Stimulated activated CD4-positive, alpha-beta T cell treated with anti-CD3 and anti-CD28 coated beads, Interleukin-2, amount 100 ng/mL, for 24 hours (primary cell): ENCODE data around the gene PARP12.

Source experiments
- DNase-seq, 2 donors: peaks; one replicate each; pipeline ENCODE4 v3.0.0-alpha.2; 2020

Gene PARP12

DNA sequence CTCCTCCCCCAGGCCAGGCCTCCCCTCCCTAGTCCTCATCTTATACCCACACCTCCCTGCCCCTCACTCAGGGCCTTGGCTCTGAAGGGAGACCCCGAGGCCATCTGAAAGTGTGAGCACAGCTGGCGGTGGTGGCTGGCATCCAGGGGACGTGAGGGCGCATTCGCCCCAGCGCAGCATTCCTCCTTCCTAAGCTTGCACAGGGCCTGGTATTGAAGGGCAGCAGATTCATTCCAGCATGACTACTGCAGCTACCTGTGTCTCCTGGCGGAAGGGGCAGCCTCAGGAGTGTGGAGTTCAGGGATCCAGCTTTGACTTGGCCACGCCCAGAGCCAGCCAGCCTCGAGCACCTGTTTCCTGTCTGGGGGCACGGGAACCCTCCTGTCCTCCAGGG lies 72.6 kb downstream of the PARP12 start:
- DNase-seq: no peak

DNA sequence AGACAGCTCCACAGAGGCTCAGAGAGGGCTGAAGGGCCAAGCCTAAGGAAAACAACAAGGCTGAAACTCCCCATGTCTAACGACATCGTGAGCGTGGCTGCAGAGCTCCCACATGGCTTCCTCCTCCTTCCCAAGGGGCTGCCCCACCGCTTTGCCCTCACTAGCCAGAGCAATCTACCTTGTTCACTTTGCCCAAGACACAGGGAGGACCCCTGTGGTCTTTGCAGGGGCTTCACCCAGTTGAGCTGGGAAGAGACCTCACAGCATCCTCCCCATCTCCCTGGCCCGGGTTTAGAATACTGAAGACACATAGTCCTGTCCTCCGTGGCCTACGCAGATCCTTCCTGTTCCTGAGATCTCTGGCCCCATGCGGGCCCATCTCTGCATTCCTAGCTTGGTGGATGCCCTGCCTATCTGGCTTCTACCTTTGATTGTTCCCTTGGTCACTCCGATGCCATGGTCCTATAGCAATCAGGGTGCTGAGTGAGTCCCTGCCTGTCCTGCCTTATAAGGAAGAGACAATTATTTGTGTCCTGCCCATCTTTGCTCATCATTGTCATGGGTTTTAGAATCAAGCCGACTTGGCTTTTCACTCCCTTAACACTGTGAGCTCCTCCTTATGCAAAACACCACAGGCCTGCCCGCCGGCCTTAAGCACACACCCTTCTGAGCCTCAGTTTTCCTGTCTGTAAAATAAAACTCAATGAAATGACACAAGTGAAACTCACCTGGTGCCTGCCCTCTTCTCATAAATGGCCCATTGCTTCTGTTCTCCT lies 73.2 kb downstream of the PARP12 start:
- no peak for DNase-seq

DNA sequence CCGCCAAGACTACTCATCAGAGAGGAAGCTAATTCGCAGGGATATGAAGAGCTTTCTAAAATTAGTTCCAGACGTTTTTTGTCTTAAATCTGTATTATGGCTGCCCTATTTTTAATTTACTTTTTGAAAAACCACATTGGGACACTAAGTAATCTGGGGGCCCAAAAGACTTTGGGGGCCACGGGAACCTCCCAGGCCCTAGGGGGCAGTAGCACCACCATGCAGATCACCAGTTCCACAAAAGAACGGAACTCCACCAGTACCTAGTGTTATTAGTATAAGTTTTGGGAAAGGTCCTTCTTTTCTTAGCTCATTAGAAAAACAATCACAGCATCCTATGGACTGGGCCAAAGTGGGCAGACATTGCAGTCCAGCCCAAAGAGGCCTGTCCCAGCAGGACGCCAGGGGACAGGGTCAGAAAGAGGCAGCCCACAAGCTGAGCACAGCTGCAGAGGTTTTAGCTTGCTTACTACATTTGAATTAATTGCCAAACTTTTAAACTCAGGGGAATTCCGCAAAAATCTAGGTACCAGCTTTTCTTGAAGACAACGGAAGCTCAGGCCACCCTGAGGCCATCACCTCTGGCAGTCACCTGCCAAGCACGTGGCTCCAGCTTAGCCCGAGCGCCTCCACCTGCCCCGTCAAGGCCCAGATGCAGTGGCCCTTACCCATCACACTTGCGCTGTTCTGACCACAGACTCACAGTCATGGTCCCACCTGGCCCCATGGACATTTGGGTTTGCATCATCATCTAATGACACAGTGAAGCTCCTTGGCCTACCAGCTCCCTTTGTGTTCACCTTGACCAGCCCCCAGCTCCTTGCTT lies 74.8 kb downstream of the PARP12 start:
- no peak for DNase-seq

DNA sequence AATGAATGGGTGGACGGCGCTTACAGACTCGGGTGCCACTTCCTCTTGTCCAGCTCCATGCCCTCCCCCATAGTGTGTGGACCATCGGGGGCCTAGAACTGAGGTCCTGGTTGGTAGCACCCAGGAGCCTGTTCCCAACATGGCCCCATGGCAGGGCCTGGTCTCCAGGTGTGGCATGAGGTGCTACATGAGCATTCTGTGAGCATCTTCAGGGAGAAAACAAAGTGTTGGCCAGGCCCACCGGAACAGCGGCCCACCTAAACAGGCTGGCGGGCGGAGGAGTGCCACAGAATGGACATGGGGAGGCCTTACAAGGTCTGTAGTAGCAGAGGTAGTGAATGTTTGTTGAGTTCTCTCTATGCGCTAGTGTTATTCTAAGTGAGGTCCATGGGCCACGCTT lies 76.9 kb downstream of the PARP12 start:
- no peak for DNase-seq

DNA sequence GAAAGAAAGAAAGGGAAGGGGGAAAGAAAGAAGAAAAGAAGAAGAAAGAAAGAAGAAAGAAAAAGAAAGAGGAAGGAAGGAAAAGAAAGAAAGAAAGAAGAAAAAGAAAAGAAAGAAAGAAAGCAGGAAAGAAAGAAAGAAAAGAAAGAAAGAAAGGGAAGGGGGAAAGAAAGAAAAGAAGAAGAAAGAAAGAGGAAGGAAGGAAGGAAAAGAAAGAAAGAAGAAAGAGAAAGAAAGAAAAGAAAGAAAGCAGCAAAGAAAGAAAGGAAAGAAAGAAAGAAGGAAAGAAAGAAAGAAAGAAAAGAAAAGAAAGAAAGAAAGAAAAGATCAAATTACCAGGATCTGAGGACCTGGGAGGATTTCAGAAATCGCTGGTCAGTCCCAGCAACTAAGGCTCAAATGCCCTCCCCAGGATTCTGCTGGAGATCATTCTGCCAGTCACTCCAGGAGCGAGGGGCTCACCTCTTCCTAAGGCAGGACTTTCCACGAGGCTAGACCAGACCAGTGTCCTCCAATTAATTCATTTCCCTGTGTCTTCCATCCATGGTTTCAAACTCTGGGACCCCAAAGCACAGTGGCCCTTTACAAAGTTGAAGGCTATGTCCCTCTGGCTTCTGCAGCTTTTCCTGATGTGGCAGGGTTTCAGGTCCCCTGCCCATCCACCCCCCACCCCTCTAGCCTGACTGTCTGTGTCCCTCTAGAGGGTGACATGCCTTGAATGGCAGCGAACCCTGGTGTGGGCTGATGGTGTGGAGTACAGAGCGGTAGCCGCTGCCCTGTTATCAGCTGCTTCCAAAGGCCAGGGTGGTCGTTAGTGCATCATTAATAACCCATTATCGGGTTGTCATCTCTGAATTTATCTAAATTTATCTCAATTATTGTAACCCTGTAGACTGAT lies 77.9 kb downstream of the PARP12 start:
- DNase-seq: no peak

DNA sequence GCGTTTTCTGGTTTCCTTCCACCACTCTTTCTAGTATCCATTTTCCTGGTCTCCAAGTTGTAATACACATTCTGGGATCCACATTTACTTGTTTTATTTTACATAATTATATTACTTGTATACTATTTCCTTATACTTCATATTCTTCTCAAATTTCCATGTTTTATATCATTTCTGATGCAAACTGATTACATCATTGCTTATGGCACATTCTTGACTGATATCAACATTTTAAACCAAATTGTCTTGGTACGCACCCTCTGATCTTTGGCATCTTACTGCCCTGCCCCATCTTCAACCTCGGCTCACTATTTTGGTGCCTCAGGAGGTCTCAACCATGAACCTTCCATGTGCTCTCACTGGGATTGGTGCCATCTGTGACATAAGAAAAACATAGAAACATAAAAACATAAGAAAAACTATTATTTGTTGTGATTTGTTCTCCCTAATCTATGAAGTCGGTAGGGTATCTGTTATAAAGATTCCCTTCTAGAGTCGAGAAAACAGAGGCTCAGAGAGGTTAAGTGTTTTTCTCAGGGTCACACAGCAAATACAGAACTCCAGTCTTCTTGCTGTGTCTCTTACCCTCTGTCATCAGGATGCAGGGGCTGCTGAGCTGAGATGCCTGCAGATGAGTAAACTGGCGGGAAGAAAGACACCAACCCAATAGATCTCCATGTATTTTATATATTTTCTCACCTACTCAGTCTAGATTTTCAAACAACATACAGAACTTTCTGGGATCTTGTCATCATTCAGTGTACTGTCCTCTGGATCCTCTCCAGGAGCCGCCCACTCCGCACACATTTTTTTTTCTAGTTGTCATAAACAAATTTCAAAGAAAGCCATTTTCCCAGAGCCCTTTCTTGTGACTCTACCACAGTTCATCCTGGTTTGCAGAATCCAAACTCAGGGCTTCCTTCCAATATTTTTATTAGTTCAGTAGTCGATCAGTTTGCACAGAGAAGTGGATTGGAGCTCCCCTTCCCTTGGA lies 79.5 kb downstream of the PARP12 start:
- no peak for DNase-seq

DNA sequence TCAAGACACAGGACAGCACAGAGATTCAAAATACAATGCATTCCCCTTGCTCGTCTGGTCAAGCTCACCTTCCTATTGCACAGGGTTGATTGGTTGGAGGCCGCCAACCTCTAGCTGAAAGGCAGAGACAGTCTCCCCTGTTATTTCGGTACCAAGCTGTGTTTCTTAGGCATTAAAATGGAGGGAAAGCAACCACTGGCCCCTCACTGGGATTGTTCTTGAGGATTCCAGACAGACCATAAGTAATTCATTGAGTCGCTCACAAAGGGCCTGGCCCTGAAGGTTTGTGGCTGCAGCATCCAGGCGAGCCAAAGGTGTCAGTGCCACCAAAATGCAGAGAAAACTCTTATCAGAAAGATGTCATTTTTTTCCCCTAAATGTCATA lies 81.2 kb downstream of the PARP12 start:
- no peak for DNase-seq

DNA sequence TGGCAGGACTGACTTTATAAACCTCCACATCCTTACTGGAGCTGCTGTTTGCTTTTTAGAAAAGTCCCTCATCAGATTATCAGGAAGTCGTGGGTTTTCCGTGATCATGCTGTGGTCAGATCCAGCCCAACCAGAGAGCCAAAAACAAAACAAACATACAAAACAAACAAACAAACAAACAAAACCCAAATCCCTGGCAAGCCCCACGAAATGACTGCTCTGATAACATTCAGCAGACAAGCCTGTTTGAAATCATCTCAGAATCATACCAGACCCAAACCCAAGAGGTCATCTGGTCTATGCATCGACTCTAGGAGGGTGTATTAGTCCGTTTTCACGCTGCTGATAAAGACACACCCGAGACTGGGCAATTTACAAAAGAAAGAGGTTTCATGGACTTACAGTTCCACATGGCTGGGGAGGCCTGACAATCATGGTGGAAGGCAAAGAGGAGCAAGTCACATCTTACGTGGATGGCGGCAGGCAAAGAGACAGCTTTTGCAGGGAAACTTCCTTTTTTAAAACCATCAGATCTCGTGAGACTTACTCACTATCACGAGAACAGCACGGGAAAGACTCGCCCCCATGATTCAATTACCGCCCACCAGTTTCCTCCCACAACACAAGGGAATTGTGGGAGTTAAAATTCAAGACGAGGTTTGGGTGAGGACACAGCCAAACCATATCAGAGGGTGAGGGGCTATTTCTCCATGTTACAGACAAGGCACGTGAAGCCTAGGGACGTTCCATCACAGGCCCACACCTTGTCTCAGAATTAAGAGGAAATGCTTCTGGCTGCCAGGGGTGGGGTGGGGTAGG lies 85.7 kb downstream of the PARP12 start:
- DNase-seq: no peak

DNA sequence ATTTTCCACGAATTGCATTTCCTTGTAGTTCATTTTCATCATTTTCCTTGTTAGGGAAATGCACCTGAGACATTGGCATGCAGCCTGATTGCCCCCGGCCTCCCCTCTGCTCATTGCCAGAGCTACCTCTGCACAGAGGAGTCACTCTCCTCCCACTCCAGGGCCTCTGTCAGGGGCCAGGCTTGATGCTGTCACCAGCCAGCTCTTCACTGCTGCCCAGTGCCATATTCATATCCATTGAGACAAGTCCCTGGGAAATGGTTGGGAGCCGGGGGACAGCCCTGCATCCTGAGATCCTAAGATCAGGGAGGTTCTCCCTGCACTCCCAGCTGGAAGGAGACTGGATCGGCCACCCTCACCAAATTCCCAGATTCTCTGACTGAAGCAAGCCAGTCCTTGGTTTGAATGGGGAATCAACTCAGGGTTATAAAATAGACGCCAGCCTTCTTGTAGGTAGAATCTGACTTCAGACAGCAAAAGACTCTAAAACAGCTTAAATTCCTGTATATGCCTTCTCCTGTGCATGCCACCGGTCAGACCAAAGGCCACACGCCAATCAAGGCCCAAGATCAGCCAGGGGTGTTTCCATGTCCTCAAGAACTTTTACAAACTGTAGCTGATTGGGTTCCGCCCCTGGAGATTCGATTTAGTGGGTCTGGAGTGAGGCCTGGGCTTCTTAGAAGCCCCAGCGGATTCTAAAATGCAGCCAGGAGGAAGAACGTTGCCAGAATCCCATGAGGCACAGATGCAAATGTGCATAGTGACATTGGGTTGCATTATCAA lies 86.5 kb downstream of the PARP12 start:
- no peak for DNase-seq

DNA sequence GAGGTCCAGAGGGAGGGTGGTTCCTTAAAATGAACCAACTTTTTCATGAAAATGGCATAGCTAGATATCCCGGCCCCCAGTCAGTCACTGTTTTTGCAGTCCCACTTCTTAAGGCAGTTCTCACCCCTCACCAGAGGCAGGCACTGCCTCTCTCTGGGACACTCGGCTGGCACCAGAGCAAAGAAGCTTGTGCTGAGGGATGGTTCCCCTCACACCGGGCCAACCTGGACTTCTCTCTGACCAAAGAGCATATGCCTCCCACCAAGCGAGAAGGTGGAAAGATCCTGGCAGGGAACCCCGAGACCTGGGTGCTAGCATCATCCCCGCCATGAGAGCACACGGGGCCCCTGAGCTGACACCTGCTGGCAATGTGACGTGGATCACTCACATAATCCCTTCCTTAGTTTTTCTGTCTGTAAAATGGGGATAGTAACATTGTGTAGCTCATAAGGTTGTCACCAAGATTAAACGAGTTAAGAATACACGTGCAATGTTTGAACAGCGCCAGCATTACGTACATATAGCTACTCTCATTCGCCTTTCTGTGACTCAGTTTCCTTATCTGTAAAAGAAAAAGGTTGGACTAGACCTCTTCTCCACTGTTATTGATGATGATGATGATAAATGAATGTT lies 88.5 kb downstream of the PARP12 start:
- DNase-seq: no peak
